B cell (primary cell): Measurements from ENCODE around the gene CST9. TPM values are rescaled to one million over a fixed set of nuclear protein-coding genes. Genes with fewer than 3 reads are reported as not detected.

Source experiments
- ATAC-seq: fragments of 200-7000 bp; cut with Tn5 transposase; one replicate; pipeline ENCODE4 v1.10.0; 2021; ENCODE audit warnings: low read depth, mild to moderate bottlenecking, moderate number of reproducible peaks, moderate library complexity
- CTCF ChIA-PET: fragments of 350-600 bp; sonication (Branson Sonifier 250); formaldehyde crosslinking; loops from one replicate; lab custom pipeline; 2021; ENCODE audit warnings: antibody characterized with exemption, inconsistent platforms; lab: Charles Lee
- POLR2A ChIA-PET: fragments of 350-600 bp; sonication (Branson Sonifier 250); formaldehyde crosslinking; loops from one replicate; lab custom pipeline; 2021; ENCODE audit warnings: antibody characterized with exemption; lab: Charles Lee
- DNase-seq: peaks from one replicate; pipeline ENCODE4 v3.0.0; 2013
- H2AFZ ChIP-seq: 2 replicates; pipeline ENCODE4 v1.6.1; 2012; ENCODE audit warnings: mild to moderate bottlenecking, low read depth, low read length; ENCODE audit not compliant: insufficient read depth, poor library complexity, severe bottlenecking
- H3K27ac ChIP-seq, 2 donors: 1 replicate in 1 of 2; 2 replicates in 1 of 2; pipeline ENCODE4 v1.5.1; 2012 to 2013; ENCODE audit warnings: low read length in 2 of 2, mild to moderate bottlenecking in 2 of 2, moderate library complexity in 1 of 2
- H3K27me3 ChIP-seq, 4 experiments: fragments of 200-600 bp in 1 of 4; sonication (generic) in 1 of 4; replicated peaks in 1 of 4; 1 replicate in 2 of 4; 2 replicates in 2 of 4; pipeline versions ENCODE4 v1.6.1 to v1.7.0; 2013 to 2016; ENCODE audit warnings: low read length in 3 of 4, mild to moderate bottlenecking in 2 of 4, mixed read lengths in 1 of 4, moderate library complexity in 1 of 4; ENCODE audit not compliant: insufficient read depth in 4 of 4, control insufficient read depth in 3 of 4; ENCODE audit errors: control extremely low read depth in 1 of 4
- H3K36me3 ChIP-seq, 2 experiments: replicated peaks in 1 of 2; 1 replicate in 1 of 2; 2 replicates in 1 of 2; pipeline versions ENCODE4 v1.6.1 to v1.7.1; 2013; ENCODE audit warnings: low read length in 1 of 2; ENCODE audit not compliant: insufficient read depth in 2 of 2, control insufficient read depth in 1 of 2; ENCODE audit errors: control extremely low read depth in 1 of 2, extremely low read depth in 1 of 2
- H3K4me1 ChIP-seq, 2 donors: fragments of 200-600 bp in 1 of 2; sonication (generic) in 1 of 2; 1 replicate in 1 of 2; 2 replicates in 1 of 2; pipeline versions ENCODE4 v1.5.1 to v1.6.1; 2013 to 2017; ENCODE audit warnings: low read length in 2 of 2; ENCODE audit not compliant: control insufficient read depth in 2 of 2, insufficient read depth in 2 of 2
- H3K4me2 ChIP-seq: replicated peaks from 2 replicates; pipeline ENCODE3; 2012; ENCODE audit warnings: mild to moderate bottlenecking, low read depth, low read length; ENCODE audit not compliant: poor library complexity, severe bottlenecking
- H3K4me3 ChIP-seq, 5 experiments: fragments of 200-600 bp in 1 of 5; sonication (generic) in 1 of 5; 1 replicate in 3 of 5; 2 replicates in 2 of 5; pipeline versions ENCODE4 v1.5.1 to v1.7.0; 2011 to 2016; ENCODE audit warnings: low read length in 4 of 5, mild to moderate bottlenecking in 4 of 5, low read depth in 2 of 5, control low read depth in 1 of 5, moderate library complexity in 1 of 5; ENCODE audit not compliant: insufficient read depth in 1 of 5; ENCODE audit errors: control extremely low read depth in 1 of 5, extremely low read depth in 1 of 5
- H3K79me2 ChIP-seq: fragments of 200-600 bp; sonication (generic); one replicate; pipeline ENCODE4 v1.6.0; 2016; ENCODE audit warnings: low read length; ENCODE audit not compliant: control insufficient read depth, insufficient read depth
- H3K9ac ChIP-seq: fragments of 200-600 bp; sonication (generic); 2 replicates; pipeline ENCODE4 v1.6.1; 2017; ENCODE audit warnings: mild to moderate bottlenecking, low read length, moderate library complexity
- H3K9me3 ChIP-seq, 3 donors: one replicate each; pipeline versions ENCODE4 v1.6.1 to v1.7.1; 2013; ENCODE audit warnings: low read length in 2 of 3; ENCODE audit not compliant: control insufficient read depth in 2 of 3, insufficient read depth in 1 of 3; ENCODE audit errors: control extremely low read depth in 1 of 3
- H4K20me1 ChIP-seq: 2 replicates; pipeline ENCODE4 v1.6.0; 2012; ENCODE audit warnings: mild to moderate bottlenecking, low read length; ENCODE audit not compliant: insufficient read depth, control insufficient read depth, poor library complexity, severe bottlenecking
- H3K27ac Mint-ChIP-seq: one replicate; pipeline ENCODE4 v1.8.0; 2021; ENCODE audit warnings: mixed read lengths
- H3K27me3 Mint-ChIP-seq: one replicate; pipeline ENCODE4 v1.8.0; 2021; ENCODE audit warnings: mixed read lengths
- H3K4me1 Mint-ChIP-seq: one replicate; pipeline ENCODE4 v1.8.0; 2021; ENCODE audit warnings: mixed read lengths
- H3K4me3 Mint-ChIP-seq: one replicate; pipeline ENCODE4 v1.8.0; 2021; ENCODE audit warnings: mixed read lengths
- H3K9me3 Mint-ChIP-seq: one replicate; pipeline ENCODE4 v1.8.0; 2022; ENCODE audit warnings: mixed read lengths; ENCODE audit not compliant: insufficient read depth
- CTCF ChIP-seq: fragments of 200-600 bp; IDR thresholded peaks from one replicate; pipeline ENCODE4 v1.8.0; 2022; ENCODE audit warnings: antibody characterized with exemption, mild to moderate bottlenecking
- EZH2 ChIP-seq: IDR thresholded peaks from 2 replicates; pipeline ENCODE4 v1.6.1; 2012; ENCODE audit warnings: borderline replicate concordance, low read depth, mild to moderate bottlenecking, moderate library complexity, low read length; ENCODE audit not compliant: insufficient read depth, poor library complexity, severe bottlenecking
- WGBS: methylation state at CpG from one replicate; pipeline ENCODE4 v1.1.5; 2013; ENCODE audit warnings: missing lambda C conversion rate; ENCODE audit not compliant: insufficient coverage; 5-methylcytosine and 5-hydroxymethylcytosine counted together
- intact Hi-C: fragments of 100-400 bp; cut with micrococcal nuclease; formaldehyde crosslinking; loops from one replicate; pipeline ENCODE4 v1.10.0; 2022
- polyA plus RNA-seq: library from polyadenylated mRNA; depleted of rRNA; stranded (reverse); fragments of >200 nt; gene quantifications from 2 replicates; pipeline ENCODE4 v1.2.3, GENCODE V29; 2012
- total RNA-seq, 2 donors: library from RNA; stranded (reverse); fragments of 120-200 nt in 1 of 2; gene quantifications; 1 replicate in 1 of 2; 2 replicates in 1 of 2; pipeline versions ENCODE4 v1.2.3 to v1.2.4, GENCODE V29; 2013 to 2022

Gene CST9
- total and polyA plus RNA-seq, 2 donors (not counting 1 experiment from before 2014, with no cell fraction given), result not detected

GRCh38 chr20:23652371-23652770 lies 46.7 kb upstream of the CST9 start:
- no peaks in the 10 kb centered on the region for H3K27me3 ChIP-seq
- ChIA-PET POLR2A (no interaction called here), CTCF (no interaction called here)
- no peak overlapping the region for H3K27ac ChIP-seq
- no peak overlapping the region for H3K27ac Mint-ChIP-seq
- no peak overlapping the region for H3K4me2 ChIP-seq
- no peak overlapping the region for H3K4me3 ChIP-seq
- H3K36me3 ChIP-seq, result no peaks in the 10 kb centered on the region
- no peak for ATAC-seq
- H3K4me1 Mint-ChIP-seq, result peaks cover 6% of the 10 kb centered on the region
- H3K27me3 Mint-ChIP-seq, result peaks cover 17% of the 10 kb centered on the region
- DNase-seq, result no peak
- H3K4me3 Mint-ChIP-seq, result no peak overlapping the region
- H3K79me2 ChIP-seq, result no peaks in the 10 kb centered on the region
- no peak for TF ChIP-seq EZH2
- no peak for TF ChIP-seq CTCF
- no peaks in the 10 kb centered on the region for H4K20me1 ChIP-seq
- H3K9ac ChIP-seq, result no peak overlapping the region
- H3K9me3 Mint-ChIP-seq, result no peaks in the 10 kb centered on the region
- intact Hi-C loops, result no loop called here
- peaks cover 5 to 11% of the 10 kb centered on the region in 2 donors for H3K4me1 ChIP-seq
- no peaks in the 10 kb centered on the region for H3K9me3 ChIP-seq
- H2AFZ ChIP-seq, result no peak overlapping the region

- intact Hi-C loops, result no loop called here
- Mint-ChIP-seq H3K27me3 (peaks cover 17% of the 10 kb centered on the region), H3K27ac (no peak overlapping the region), H3K9me3 (no peaks in the 10 kb centered on the region), H3K4me3 (no peak overlapping the region), H3K4me1 (peaks cover 6% of the 10 kb centered on the region)
- H3K4me1 ChIP-seq, result peaks cover 5 to 10% of the 10 kb centered on the region in 2 donors
- no peak overlapping the region for H2AFZ ChIP-seq
- ATAC-seq (no peak), DNase-seq (no peak)
- no peaks in the 10 kb centered on the region for H3K79me2 ChIP-seq
- WGBS, result no CpG with 5 or more reads among the region's 2 CpGs
- CTCF ChIA-PET, result no interaction called here
- no peak overlapping the region for H3K4me3 ChIP-seq
- H4K20me1 ChIP-seq, result no peaks in the 10 kb centered on the region
- TF ChIP-seq EZH2, result no peak
- no peak for TF ChIP-seq CTCF
- POLR2A ChIA-PET, result no interaction called here
- no peak overlapping the region for H3K4me2 ChIP-seq
- H3K9ac ChIP-seq, result no peak overlapping the region
- no peaks in the 10 kb centered on the region for H3K9me3 ChIP-seq
- H3K36me3 ChIP-seq, result no peaks in the 10 kb centered on the region
- no peak overlapping the region for H3K27ac ChIP-seq
- no peaks in the 10 kb centered on the region for H3K27me3 ChIP-seq
Measured at GRCh38 chr20:23651117-23651516, 45.4 kb upstream of the CST9 start.
